ENCODE data around the gene FOS. TPM values are rescaled to one million over a fixed set of nuclear protein-coding genes. Genes with fewer than 3 reads are reported as not detected.
A peak's percentile ranks its signal among the peaks of the same experiment; 100 is the strongest.

Gene FOS
- total RNA-seq, 1 donor = 108 TPM

DNA sequence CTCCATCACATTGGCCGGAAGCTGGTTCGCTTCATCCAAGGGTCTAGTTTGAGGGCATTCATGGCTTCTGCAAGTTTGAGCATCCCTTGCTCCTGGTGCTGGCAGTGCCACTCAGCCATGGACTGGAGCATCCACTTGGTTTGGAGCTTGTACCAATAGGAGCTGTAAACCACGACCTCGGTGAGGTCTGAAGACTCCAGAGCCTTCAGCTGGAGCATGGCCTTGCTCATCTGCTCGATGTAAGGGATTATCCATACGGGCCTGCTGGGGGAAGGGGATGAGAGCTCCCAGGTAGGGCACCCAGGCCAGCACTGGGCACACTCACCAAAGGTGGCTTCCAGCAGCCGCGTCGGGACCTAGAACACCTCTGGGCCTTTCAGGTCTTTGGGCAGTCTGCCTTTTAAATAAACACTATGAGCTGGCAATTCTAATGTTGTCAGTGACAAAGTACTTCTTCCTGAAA, 13.5 kb downstream of the FOS start:
- DNase-seq (ENCODE audit: low read depth) = no peak
- H3K4me3 ChIP-seq (ENCODE audit: low read depth, low read length) = no peak overlapping the region
- TF ChIP-seq CTCF (IDR thresholded peaks at IDR 0.05; ENCODE audit: insufficient read depth, low read depth, low read length) = no peak

GRCh38 chr14:75292886-75293285, 14.3 kb downstream of the FOS start:
- no peak overlapping the region for H3K4me3 ChIP-seq (ENCODE audit: low read depth, low read length)
- DNase-seq (ENCODE audit: low read depth) = no peak
- no peak for TF ChIP-seq CTCF (IDR thresholded peaks at IDR 0.05; ENCODE audit: insufficient read depth, low read depth, low read length)

- peak; percentile 98 for DNase-seq (ENCODE audit: low read depth)
- peak overlapping the region; percentile 72 for H3K4me3 ChIP-seq (ENCODE audit: low read depth, low read length)
- no peak for TF ChIP-seq CTCF (IDR thresholded peaks at IDR 0.05; ENCODE audit: insufficient read depth, low read depth, low read length)
These were observed 15.5 kb downstream of the FOS start for GRCh38 chr14:75293920-75294648.

GRCh38 chr14:75294649-75295033, 16.0 kb downstream of the FOS start:
- no peak for DNase-seq (ENCODE audit: low read depth)
- no peak for TF ChIP-seq CTCF (IDR thresholded peaks at IDR 0.05; ENCODE audit: insufficient read depth, low read depth, low read length)
- peak overlapping the region; percentile 72 for H3K4me3 ChIP-seq (ENCODE audit: low read depth, low read length)

DNA sequence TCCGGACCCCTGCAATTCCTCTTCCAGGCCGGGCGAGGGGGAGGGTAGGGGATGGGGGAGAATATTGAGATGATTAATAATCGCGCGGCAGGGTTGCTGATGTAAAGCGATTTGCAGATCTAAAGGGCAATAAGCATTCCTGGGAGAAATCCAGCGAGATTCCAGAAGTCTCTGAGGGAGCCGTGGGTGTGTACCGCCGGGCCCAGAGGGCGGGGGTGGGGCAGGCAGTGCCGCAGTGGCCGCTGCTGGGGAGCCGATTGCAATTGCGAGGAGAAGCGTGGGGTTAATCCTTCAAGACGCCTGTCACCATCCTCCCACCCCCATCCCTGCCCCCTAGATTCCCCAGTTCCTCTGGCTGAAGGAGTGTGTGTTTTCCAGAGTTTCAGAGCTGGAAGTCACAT, 16.4 kb downstream of the FOS start:
- no peak for TF ChIP-seq CTCF (IDR thresholded peaks at IDR 0.05; ENCODE audit: insufficient read depth, low read depth, low read length)
- H3K4me3 ChIP-seq (ENCODE audit: low read depth, low read length) = peak overlapping the region; percentile 72
- peak; percentile 85 for DNase-seq (ENCODE audit: low read depth)

- peak; percentile 99 for TF ChIP-seq CTCF (IDR thresholded peaks at IDR 0.05; ENCODE audit: insufficient read depth, low read depth, low read length)
- peak; percentile 81 for DNase-seq (ENCODE audit: low read depth)
- peak overlapping the region; percentile 72 for H3K4me3 ChIP-seq (ENCODE audit: low read depth, low read length)
These were observed 17.1 kb downstream of the FOS start for GRCh38 chr14:75295491-75296345.
